SK-N-SH (cell line): ENCODE results near the gene RAB20.

Source experiments
- ELF1 ChIP-seq: IDR thresholded peaks from 2 replicates; pipeline ENCODE4 v1.4.0; 2012
- EP300 ChIP-seq, 2 experiments: IDR thresholded peaks; 2 replicates each; pipeline versions ENCODE4 v1.4.0 to v1.6.1; 2012; ENCODE audit warnings: borderline replicate concordance in 1 of 2, low read depth in 1 of 2, low read length in 1 of 2
- FOXJ3 ChIP-seq: sonication (generic); formaldehyde crosslinking; IDR thresholded peaks from 2 replicates; pipeline ENCODE4 v1.5.1; 2020; ENCODE audit warnings: mild to moderate bottlenecking, missing genetic modification reagents
- RAD21 ChIP-seq: IDR thresholded peaks from 2 replicates; pipeline ENCODE4 v1.6.1; 2012; ENCODE audit warnings: mild to moderate bottlenecking, low read length
- SMC3 ChIP-seq: IDR thresholded peaks from 2 replicates; pipeline ENCODE4 v1.6.1; 2012; ENCODE audit warnings: low read depth, low read length, improper control_type of control experiment
- YY1 ChIP-seq: IDR thresholded peaks from 2 replicates; pipeline ENCODE4 v1.4.0; 2012; ENCODE audit warnings: low read depth, mild to moderate bottlenecking
- TF ChIP-seq, protein P1 (sequence below): fragments of 200-600 bp; sonication (generic); IDR thresholded peaks from 2 replicates; pipeline ENCODE4 v1.6.1; 2017; ENCODE audit warnings: antibody characterized with exemption, mild to moderate bottlenecking, moderate library complexity
- TF ChIP-seq, protein P2 (sequence below): fragments of 150-350 bp; IDR thresholded peaks from 2 replicates; pipeline ENCODE4 v1.6.1; 2017; ENCODE audit warnings: antibody characterized with exemption, low read length, low read depth, borderline replicate concordance

GRCh38 chr13:110523838-110524540 is 37.5 kb downstream of the RAB20 start:
- TF ChIP-seq, protein P1, sequence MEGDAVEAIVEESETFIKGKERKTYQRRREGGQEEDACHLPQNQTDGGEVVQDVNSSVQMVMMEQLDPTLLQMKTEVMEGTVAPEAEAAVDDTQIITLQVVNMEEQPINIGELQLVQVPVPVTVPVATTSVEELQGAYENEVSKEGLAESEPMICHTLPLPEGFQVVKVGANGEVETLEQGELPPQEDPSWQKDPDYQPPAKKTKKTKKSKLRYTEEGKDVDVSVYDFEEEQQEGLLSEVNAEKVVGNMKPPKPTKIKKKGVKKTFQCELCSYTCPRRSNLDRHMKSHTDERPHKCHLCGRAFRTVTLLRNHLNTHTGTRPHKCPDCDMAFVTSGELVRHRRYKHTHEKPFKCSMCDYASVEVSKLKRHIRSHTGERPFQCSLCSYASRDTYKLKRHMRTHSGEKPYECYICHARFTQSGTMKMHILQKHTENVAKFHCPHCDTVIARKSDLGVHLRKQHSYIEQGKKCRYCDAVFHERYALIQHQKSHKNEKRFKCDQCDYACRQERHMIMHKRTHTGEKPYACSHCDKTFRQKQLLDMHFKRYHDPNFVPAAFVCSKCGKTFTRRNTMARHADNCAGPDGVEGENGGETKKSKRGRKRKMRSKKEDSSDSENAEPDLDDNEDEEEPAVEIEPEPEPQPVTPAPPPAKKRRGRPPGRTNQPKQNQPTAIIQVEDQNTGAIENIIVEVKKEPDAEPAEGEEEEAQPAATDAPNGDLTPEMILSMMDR, result no peak
- TF ChIP-seq YY1 (no peak), RAD21 (no peak), ELF1 (no peak), FOXJ3 (CRISPR knock-in tag) (no peak), EP300 (IDR thresholded peaks at IDR 0.05; ENCODE audit: borderline replicate concordance in 1 of 2, low read depth in 1 of 2, low read length in 1 of 2) (no peak), SMC3 (no peak)
- TF ChIP-seq, protein P2, sequence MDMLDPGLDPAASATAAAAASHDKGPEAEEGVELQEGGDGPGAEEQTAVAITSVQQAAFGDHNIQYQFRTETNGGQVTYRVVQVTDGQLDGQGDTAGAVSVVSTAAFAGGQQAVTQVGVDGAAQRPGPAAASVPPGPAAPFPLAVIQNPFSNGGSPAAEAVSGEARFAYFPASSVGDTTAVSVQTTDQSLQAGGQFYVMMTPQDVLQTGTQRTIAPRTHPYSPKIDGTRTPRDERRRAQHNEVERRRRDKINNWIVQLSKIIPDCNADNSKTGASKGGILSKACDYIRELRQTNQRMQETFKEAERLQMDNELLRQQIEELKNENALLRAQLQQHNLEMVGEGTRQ, result no peak
